Keratinocyte (primary cell): ENCODE results near the gene RAB30. TPM values are rescaled to one million over a fixed set of nuclear protein-coding genes. Genes with fewer than 3 reads are reported as not detected.

Source experiments
- DNase-seq: peaks from one replicate; pipeline ENCODE4 v3.0.0-alpha.2; 2011; ENCODE audit warnings: low read depth, missing footprints, low spot score
- FAIRE-seq: peaks from 2 replicates; lab custom pipeline; 2011; peaks lifted over from hg19 to GRCh38; lab: Jason Lieb, UNC
- H2AFZ ChIP-seq: 2 replicates; pipeline ENCODE4 v1.6.0; 2012; ENCODE audit warnings: low read length, control low read depth, inconsistent platforms; ENCODE audit not compliant: control insufficient read depth
- H3K27ac ChIP-seq: 2 replicates; pipeline ENCODE4 v1.5.1; 2011; ENCODE audit warnings: low read length; ENCODE audit not compliant: control insufficient read depth, insufficient read depth
- H3K27me3 ChIP-seq: 3 replicates; pipeline ENCODE4 v1.6.0; 2011; ENCODE audit warnings: low read length; ENCODE audit not compliant: control insufficient read depth, insufficient read depth; ENCODE audit errors: extremely low read depth
- H3K36me3 ChIP-seq, 2 experiments: 2 replicates in 1 of 2; 3 replicates in 1 of 2; pipeline ENCODE4 v1.5.1; 2011; ENCODE audit warnings: low read length in 2 of 2, mild to moderate bottlenecking in 1 of 2; ENCODE audit not compliant: control insufficient read depth in 2 of 2, insufficient read depth in 2 of 2; ENCODE audit errors: extremely low read depth in 1 of 2
- H3K4me1 ChIP-seq: 3 replicates; pipeline ENCODE4 v1.5.1; 2011; ENCODE audit warnings: low read length; ENCODE audit not compliant: control insufficient read depth, insufficient read depth; ENCODE audit errors: extremely low read depth
- H3K4me2 ChIP-seq: 3 replicates; pipeline ENCODE4 v1.6.0; 2011; ENCODE audit warnings: low read depth, low read length; ENCODE audit not compliant: control insufficient read depth, insufficient read depth; ENCODE audit errors: extremely low read depth
- H3K4me3 ChIP-seq, 3 experiments: fragments of 200-600 bp in 1 of 3; sonication (generic) in 1 of 3; 2 replicates in 2 of 3; 3 replicates in 1 of 3; pipeline ENCODE4 v1.5.1; 2011 to 2016; ENCODE audit warnings: low read length in 3 of 3, mild to moderate bottlenecking in 3 of 3, control low read depth in 2 of 3, inconsistent platforms in 1 of 3, low read depth in 1 of 3, mixed read lengths in 1 of 3, mixed run types in 1 of 3, moderate library complexity in 1 of 3; ENCODE audit not compliant: control insufficient read depth in 2 of 3, insufficient read depth in 2 of 3; ENCODE audit errors: extremely low read depth in 1 of 3
- H3K79me2 ChIP-seq: 2 replicates; pipeline ENCODE4 v1.6.0; 2012; ENCODE audit warnings: low read length; ENCODE audit not compliant: control insufficient read depth, insufficient read depth
- H3K9ac ChIP-seq: 3 replicates; pipeline ENCODE4 v1.6.0; 2011; ENCODE audit warnings: low read length; ENCODE audit not compliant: control insufficient read depth, insufficient read depth; ENCODE audit errors: extremely low read depth
- H3K9me1 ChIP-seq: 3 replicates; pipeline ENCODE4 v1.6.0; 2011; ENCODE audit warnings: low read length; ENCODE audit not compliant: control insufficient read depth, insufficient read depth; ENCODE audit errors: extremely low read depth
- H3K9me3 ChIP-seq: 2 replicates; pipeline ENCODE4 v1.5.1; 2012; ENCODE audit warnings: low read depth, low read length; ENCODE audit not compliant: control insufficient read depth
- H4K20me1 ChIP-seq: 3 replicates; pipeline ENCODE4 v1.6.0; 2011; ENCODE audit warnings: low read length; ENCODE audit not compliant: control insufficient read depth, insufficient read depth; ENCODE audit errors: extremely low read depth
- CTCF ChIP-seq, 3 experiments: IDR thresholded peaks in 1 of 3; conservative IDR thresholded peaks in 1 of 3; optimal IDR thresholded peaks in 1 of 3; 2 replicates in 2 of 3; 3 replicates in 1 of 3; pipeline versions ENCODE3 to v1.5.1; 2011; ENCODE audit warnings: low read length in 3 of 3, mild to moderate bottlenecking in 3 of 3, moderate library complexity in 2 of 3, control low read depth in 1 of 3, inconsistent platforms in 1 of 3; ENCODE audit not compliant: insufficient read depth in 2 of 3; ENCODE audit errors: extremely low read depth in 1 of 3
- EZH2 ChIP-seq: IDR thresholded peaks from one replicate; pipeline ENCODE4 v1.6.1; 2012; ENCODE audit warnings: inconsistent platforms, mild to moderate bottlenecking, low read length, moderate library complexity
- dilution Hi-C: fragments of 300-500 bp; cut with MboI; formaldehyde crosslinking; loops from one replicate; pipeline ENCODE4 v1.7.0; 2020; ENCODE audit warnings: low sequenced_read_pairs; ENCODE audit not compliant: extremely low pct_ligation_motif_present
- polyA plus RNA-seq, 5 experiments: library from polyadenylated mRNA; depleted of rRNA in 3 of 5; stranded (reverse) in 3 of 5; stranded (forward) in 1 of 5; unstranded in 1 of 5; fragments of >200 nt; gene quantifications; 1 replicate in 1 of 5; 2 replicates in 3 of 5; 3 replicates in 1 of 5; pipeline versions ENCODE4 v1.2.1 to v1.2.3, GENCODE V29; 2011 to 2012; ENCODE audit warnings: missing spikeins in 2 of 5, low read depth in 1 of 5, low replicate concordance in 1 of 5

Gene RAB30
- polyA plus RNA-seq, 1 donor (not counting 4 experiments of a cell fraction or from before 2014, with no cell fraction given): 9.3 TPM

GRCh38 chr11:82930734-82931133 lies 141.0 kb downstream of the RAB30 start:
- H3K27me3 ChIP-seq: no peaks in the 10 kb centered on the region
- H3K9me3 ChIP-seq: no peaks in the 10 kb centered on the region
- H3K36me3 ChIP-seq: peaks cover 0 to 2% of the 10 kb centered on the region in 2 experiments
- no peak for DNase-seq
- no peak overlapping the region for H3K4me2 ChIP-seq
- no peaks in the 10 kb centered on the region for H3K4me1 ChIP-seq
- no peak overlapping the region for H2AFZ ChIP-seq
- no peak overlapping the region for H3K27ac ChIP-seq
- no peak for FAIRE-seq
- no peak overlapping the region for H3K4me3 ChIP-seq
- H3K79me2 ChIP-seq: no peaks in the 10 kb centered on the region
- no peak overlapping the region for H3K9ac ChIP-seq
- H4K20me1 ChIP-seq: no peaks in the 10 kb centered on the region
- H3K9me1 ChIP-seq: no peaks in the 10 kb centered on the region
- no peak for TF ChIP-seq CTCF (optimal IDR thresholded peaks at IDR 0.05 in 1 of 3, IDR thresholded peaks at IDR 0.05 in 1 of 3, conservative IDR thresholded peaks at IDR 0.05 in 1 of 3; ENCODE audit: extremely low read depth in 1 of 3, insufficient read depth in 2 of 3, low read length in 3 of 3)
- no peak for TF ChIP-seq EZH2
- dilution Hi-C loops: no loop called here

GRCh38 chr11:82930229-82930628 lies 141.5 kb downstream of the RAB30 start:
- Histone ChIP-seq H3K9ac (no peak overlapping the region), H3K9me3 (no peaks in the 10 kb centered on the region), H4K20me1 (no peaks in the 10 kb centered on the region), H2AFZ (no peak overlapping the region), H3K4me1 (no peaks in the 10 kb centered on the region), H3K4me2 (no peak overlapping the region), H3K27me3 (no peaks in the 10 kb centered on the region), H3K4me3 (no peak overlapping the region), H3K27ac (no peak overlapping the region), H3K79me2 (no peaks in the 10 kb centered on the region), H3K9me1 (no peaks in the 10 kb centered on the region), H3K36me3 (peaks cover 0 to 2% of the 10 kb centered on the region in 2 experiments)
- DNase-seq (no peak), FAIRE-seq (no peak)
- dilution Hi-C loops: no loop called here
- TF ChIP-seq EZH2 (no peak), CTCF (optimal IDR thresholded peaks at IDR 0.05 in 1 of 3, IDR thresholded peaks at IDR 0.05 in 1 of 3, conservative IDR thresholded peaks at IDR 0.05 in 1 of 3; ENCODE audit: extremely low read depth in 1 of 3, insufficient read depth in 2 of 3, low read length in 3 of 3) (no peak)
